HG02588 (cell line): Measurements from ENCODE around the gene MAP4K4.

ENCODE experiments used
- ATAC-seq: cut with Tn5 transposase; IDR thresholded peaks from one replicate; pipeline ENCODE4 v1.9.1; 2021; ENCODE audit warnings: mild to moderate bottlenecking, moderate library complexity; ENCODE audit not compliant: unreplicated experiment

The MAP4K4 gene

DNA sequence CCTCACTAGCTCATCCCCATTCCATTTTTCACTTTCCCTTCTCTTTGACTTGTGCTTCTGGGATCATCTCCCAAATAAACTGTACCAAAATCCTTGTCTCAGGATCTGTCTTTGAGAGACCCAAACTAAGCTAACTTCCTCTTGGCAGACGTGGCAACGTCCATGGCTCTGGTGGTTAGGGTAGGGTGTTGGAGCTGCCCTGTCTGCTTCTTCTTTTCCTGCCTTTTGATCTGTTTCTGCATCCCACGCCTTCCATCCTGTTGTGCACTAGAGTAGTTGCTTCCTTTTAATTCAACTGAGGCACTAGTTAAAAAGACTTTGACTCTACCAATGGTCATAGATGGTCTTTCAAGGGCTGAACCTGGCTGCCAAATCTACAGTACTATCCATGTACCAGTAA is 5.5 kb upstream of the MAP4K4 start:
- ATAC-seq: no peak

DNA sequence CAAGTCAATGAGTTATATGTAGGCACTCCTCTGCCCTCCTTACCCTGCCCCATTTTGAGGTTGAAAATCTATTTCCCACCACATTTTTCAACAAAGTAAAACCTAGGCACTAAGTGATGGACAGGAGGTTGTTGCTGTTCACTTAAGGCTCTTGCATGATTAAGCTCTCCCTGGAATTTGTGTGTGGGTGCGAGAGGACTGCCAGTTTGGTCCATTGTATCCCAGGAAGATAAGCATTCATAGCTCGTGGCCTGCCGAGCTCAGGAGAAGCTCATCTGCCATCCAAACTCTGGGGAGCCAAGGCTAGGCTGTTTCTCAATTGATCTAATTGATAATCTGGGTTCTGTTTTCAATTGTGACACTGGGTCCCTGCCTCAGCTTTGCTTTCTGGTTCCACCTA is 4.7 kb upstream of the MAP4K4 start:
- no peak for ATAC-seq

DNA sequence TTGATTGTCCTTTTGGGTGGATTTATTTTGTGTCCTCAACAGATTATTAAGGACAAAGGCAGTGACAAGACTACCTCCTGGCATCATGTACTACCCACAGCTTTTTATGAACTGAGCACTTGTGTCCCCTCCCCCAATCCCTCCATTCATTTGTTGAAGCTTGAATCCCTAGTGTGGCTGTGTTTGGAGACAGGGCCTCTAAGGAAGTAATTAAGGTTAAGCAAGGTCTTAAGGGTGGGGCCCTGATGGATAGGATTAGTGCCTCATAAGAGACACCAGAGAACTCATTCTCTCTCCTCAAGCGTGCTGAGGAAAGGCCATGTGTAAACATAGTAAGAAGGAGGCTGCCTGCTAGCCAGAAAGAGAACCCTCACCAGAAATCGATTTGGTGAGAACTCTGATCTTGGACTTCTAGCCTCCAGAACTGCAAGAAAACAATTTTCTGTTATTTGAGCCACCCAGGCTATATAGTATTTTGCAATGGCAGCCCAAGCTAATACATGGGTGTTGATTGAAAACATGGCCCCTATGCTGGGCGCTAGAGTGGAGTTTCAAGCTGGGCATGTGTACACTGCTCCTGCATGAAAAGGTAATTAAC is 3.4 kb upstream of the MAP4K4 start:
- ATAC-seq: no peak

DNA sequence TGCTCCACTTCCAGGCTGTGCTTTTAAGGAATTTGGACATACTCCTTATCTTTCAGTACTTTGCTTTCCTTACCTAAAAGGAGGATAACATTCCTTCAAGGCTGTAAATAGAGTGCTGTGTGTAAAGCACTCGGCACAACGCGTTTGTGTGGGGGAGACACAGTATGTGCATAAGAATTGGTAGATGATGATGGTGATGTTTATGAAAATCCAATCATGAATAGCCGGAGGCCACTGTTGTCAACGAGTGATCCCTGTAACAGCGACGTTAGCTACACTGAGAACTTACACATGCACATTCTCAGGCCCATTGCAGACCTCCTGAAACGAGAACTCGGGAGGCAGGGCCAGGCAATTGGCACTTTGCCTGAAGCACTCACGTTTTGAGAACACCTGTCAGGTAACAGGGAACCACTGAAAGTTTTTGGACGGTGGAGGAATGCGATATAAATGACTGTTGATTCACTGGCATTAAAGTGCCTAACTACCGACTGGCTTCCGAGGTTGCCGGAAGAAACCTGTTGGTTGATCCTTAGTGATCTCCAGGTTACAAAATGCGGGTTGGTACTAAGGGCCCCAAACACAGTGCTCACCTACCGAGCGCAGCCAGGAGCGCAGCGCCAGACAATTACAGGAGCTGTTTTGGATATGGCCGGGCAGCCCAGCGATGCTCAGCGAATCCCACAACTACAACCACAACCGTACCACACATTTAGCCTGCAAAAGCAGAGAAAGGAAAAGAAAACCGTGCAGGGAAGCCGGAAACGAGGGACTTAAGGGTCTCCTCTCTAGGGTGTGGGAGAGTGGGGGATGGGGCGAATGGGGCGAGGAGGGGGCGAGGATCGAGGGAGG is 1.0 kb upstream of the MAP4K4 start:
- no peak for ATAC-seq

DNA sequence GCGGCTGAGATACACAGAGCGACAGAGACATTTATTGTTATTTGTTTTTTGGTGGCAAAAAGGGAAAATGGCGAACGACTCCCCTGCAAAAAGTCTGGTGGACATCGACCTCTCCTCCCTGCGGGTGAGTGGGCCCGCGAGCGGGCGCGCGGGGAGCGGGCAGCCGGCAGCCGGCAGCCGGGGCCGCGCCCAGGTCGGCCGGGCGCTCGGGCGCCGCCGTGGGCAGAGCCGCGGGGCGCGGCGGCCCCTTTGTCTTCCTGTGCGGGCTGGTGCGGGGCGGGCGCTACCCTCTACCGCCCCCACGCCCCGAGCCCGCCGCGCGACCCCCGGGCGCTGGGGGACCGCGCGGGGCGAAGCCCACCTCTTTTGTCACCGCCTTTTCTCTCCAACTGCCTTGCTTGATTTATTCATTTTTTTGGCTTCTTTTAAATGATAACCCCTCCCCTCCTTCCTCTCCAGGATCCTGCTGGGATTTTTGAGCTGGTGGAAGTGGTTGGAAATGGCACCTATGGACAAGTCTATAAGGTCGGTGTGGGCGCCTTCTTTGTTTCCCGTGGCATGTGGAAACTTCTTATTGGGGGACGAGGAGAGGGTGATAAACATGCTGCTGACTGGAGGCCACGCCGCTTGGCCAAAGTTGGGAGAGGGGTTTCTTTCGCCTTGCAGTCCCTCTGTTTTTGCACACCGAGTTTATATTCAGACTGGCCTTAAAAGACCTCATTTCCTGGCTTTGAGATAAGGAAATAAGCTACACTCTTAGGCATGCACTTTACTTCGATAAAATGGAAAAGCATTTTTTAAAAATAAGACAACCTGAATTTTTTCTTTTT is 722 bp downstream of the MAP4K4 start:
- peak; percentile 38 for ATAC-seq

DNA sequence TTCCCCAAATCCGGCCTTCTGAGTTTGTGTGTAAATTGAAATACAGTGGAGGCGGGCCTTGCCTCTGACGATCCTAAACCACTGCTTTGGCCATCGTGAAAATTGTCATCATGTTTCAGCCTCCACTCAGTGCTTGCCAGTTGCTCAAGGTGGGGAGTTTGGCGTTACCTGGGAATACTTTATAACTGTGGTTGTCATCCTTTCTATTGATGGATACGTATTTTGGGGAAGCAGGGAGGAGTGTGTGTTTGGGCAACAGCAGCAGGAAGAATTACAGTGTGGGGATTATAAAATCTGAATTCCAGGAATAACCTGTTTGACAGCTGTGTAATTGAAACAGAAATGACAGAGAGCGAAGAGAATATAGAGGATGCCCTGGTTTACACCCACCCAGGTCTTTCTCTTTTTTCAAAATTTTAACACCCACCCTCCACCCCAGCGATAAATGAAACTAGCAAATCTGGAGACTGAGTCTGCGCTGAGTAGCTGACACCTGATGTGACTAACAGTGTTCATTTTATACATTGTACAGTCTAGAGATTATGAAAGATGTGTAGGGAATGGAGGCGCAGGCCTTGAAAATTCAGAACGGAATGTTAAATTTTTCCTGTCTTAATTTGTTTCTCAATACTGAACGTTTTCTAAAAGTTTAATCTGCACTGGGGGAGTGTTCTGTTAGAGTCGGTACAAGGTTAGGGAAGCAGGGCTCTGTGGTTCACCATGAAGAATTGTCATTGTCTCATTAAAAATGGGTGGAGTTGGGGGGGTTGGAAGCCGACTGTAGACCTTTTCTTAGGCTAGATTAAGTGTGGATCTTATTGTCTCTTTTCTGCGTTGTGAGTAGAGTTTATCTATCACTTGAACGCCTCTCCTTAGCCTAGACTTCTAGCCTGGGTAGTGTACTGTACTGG is 1.6 kb downstream of the MAP4K4 start:
- ATAC-seq: no peak

DNA sequence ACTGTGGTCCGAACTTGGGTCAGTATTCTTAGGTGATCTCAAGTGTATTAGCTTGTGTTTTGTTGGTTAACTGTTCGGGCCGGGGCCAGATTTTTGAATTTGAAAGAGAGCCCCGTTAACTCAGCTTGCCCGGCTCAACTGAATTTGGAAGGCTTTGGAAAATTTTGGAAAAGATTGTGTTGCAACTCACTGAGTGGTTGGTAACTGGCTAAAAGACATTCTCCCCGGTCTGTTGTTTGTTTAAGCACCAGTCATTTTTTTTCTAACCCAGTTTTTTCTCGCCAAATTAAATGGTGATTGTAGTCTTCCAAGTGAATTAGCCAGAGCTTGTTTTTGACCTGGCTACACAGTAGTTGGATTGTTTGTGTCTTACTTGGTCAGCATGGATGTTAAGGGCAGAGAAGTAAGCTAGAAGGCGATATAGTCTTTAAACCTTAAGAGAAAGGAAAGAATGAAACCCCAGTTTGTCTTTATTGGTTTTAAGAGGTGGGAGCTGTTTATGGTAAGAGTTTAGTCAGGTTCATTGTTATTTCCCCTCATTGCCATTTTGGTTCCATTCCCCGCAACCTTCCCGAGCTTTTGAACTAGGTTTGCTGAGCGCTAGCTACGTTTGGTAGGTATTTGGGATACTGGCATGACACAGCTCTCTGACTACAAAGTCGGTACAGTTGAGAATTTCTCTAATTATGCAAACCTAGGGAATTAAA is 2.4 kb downstream of the MAP4K4 start:
- no peak for ATAC-seq

DNA sequence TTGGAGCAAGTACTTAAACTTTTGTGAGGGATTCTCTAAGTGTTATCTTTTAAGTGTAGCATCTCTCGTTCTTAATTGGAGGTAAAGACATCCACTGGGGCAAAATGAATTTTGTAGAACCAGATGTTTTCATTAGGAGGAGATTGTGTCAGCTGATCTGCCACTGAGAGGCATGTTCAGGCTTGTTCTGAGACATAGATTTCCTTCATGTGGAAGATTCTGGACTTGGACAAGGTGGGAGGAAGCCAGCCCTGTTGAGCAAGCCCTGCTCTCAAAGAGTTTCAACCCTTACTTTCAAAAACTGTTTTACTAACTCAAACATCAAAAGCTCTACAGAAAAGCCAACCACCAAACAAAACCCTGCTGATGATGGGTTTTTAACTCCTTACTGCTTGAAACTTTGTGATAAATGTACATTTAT is 6.5 kb downstream of the MAP4K4 start:
- ATAC-seq: no peak

DNA sequence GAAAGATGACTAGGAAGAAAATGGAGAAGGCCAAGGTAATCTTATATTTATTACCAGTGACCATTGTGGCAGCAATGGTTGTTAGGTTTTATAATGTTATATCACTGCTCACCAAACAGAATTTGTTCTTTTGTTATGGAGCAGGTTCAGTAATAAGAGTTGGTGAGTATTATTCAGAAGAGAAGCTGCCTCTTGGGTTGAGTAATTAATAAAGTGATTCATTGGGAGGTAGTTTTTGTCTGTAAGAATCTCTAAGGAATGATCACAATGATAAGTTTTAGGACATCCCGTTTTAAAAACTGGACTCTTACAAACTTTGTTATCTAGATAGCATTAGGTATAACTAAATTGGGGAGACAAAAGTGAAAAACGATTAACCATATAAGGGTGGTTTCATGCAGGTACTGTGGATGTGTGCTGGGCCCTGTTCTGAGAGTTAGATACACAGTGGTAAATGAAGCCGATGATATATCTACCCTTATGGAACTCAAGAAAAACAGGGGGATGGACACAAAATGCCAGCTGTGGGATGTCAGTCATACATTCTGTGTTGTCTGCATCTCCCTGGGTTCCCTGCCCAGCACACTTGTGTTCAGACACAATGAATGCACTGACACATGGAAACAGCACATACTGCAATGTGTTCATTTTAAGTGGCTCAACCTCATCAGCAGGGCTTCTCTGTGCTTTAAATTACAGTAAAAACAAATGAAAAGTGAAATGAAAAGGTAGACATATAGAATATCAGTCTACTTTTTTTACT is 7.5 kb downstream of the MAP4K4 start:
- ATAC-seq: no peak

DNA sequence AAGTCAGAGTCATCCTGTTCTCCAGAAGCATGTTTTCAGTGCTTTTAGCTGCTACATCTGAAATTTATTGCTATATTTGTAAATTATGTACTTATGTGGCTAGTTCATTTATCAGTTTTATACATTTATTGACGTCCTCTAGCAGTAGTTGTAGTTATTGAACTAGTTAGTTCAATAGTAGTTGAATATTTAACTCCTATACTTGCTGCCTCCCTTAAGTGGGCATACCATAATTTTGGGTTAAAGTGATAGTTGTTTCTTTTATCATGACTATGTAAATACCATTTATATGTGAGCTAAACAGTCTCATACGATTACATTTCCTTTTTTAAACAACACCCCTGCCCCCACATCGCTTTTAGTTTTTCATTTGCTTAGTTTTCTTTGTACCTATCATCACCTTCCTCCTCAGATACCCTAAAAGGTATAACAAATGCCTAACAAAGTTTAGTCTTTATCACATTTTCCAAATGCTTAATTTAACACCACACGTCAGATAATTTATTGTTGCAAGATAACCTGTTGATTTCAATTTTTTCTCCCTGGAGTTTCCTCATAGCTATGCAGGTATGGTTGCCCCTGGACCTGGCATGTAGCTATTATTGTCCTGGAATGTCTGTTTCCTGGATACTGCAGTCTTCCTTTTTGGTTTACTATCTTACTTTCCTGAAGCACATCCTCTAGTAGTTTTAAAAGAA is 8.8 kb downstream of the MAP4K4 start:
- ATAC-seq: no peak

DNA sequence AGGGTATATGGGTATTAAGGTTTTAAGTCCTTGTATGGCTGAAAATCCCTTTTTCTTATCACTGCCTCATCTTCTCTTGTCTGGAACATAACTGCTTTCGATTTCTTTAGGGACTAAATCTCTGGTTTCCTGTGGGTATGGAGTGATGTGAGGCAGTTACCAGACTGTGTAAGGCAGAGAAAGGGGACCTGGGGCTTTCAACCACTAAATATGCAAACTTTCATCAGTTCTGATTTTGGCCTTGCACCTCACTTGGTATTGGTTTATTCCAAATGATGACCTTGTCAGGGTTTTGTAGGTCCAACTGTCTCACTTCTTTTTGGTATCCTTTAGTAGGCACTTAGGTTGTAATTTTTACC is 9.3 kb downstream of the MAP4K4 start:
- ATAC-seq: peak; percentile 55

DNA sequence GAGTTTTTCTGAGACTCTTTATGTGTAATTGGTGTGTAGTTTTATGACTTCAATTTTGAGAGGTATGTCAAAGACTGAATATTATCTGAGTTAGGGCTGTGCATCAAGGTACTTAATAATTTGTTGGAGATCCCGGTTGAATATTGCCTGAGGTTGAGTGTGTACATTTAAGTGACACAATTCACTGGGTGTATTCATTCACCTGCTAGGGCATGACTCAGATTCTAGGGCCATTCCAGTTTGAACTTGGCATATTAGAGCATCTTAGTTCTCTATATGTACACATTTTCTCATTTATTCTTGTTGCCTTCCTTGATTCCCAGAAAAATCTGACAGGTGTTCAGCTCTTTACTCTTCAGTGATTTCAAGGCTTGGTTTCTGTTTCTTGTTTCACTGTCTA is 12.5 kb downstream of the MAP4K4 start:
- ATAC-seq: no peak

DNA sequence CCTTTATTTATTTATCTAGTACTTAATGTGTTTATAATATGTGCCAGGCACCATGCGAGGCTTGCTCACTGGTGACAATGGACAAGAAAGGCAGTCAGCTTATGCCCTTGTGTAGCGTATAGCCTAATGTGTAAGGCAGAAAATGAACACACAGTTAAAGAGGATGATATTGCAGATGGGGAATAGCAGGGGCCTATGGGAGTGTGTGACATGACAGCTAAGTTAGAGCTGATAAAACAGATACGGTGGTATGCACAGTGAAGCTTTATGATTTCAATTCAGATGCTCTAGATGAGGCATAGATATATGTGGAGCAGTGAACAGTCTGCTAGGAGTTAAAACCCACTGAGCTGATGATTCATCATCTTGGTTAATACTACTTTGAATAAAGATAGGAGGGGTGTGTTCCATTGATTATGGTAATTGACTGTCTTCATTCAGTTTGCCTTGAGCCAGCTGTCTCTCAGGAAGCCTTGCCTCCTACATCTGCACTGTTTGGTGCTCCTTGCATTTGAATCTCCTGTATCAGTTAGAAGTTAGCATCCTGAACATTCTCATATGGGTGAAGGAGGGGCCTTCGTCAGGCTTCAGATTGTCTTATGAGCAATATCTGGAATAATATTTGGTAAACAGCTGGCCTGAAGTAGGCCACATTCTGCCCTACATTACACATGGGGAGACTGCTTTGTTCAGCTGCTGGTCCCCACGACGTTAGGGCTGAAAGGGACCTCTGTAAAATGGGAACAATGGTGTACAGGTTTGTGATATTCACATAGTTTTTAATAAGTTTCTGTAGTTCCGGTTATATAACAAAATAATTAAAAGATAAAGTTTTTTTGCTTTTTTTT is 13.2 kb downstream of the MAP4K4 start:
- no peak for ATAC-seq

DNA sequence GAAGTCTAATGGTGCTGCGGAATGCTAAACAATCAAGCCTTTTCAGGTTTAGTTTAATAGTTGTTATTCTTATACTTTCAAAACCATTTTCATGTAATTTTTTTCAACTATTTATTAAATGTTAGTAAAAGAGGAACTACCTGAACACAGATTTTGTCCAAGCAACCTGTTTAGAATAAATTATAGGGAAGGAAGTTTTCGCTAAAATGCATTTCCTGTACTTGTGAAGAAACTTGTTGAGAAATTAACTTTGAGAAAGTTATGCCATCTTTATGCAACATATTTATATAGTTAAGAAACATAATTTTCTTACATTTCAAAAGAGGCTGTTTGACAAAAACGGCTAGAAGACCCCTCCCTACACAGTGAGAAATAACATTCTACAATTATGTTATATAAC is 16.6 kb downstream of the MAP4K4 start:
- no peak for ATAC-seq

DNA sequence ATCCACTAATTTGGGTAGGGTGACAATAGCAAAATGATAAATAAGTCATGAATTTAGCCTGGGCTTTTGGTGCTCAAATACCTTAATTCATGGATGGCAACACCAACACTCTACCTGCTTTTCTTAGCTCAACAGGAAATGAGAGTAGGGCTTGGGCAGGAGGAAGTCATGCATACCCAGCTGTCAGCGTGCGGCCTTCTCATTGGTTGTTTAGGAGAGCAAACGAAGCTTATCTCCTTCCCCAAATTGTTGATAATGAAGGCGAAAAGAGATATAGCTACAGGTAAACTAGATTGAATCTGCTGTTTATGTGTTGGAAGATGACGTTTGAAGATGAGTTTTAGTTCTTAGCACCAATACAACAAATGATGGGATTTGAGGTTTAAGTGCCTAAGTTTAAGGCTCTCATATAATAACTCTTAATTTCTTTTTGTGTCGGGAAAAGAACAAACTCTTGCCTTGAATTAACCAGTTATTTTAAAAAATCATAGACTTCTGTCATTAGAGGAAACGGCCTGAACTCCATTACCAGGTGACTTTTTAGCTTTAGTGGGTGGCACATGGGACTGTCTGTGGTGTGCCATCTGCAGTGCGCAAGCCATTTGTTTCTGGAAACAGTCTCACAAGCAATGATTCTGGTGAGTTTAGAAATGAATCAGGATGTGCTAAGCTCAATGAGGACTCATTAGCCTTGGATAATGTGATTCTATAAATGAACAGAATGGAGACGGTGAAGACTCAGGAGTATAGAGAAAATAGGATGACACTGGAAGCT is 19.8 kb downstream of the MAP4K4 start:
- ATAC-seq: peak; percentile 67

DNA sequence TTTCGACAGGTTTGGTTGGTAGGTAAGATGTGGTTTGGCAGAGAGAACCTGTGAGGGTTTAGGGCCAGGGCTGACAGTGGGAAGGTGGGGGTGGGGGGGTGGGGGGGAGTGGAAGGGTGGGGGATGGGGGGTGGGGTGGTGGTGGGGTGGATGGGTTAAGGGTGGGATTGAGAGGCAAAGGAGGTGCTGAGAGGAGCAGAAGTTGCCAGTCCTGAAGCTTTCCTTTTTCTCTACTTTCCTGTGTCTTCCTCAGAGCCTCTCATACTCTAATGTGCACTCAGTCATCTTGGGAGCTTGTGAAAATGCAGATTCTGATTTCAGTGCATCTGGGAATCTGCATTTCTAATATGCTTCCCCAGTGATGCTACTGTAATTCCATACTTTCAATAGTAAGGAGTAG is 21.0 kb downstream of the MAP4K4 start:
- no peak for ATAC-seq

DNA sequence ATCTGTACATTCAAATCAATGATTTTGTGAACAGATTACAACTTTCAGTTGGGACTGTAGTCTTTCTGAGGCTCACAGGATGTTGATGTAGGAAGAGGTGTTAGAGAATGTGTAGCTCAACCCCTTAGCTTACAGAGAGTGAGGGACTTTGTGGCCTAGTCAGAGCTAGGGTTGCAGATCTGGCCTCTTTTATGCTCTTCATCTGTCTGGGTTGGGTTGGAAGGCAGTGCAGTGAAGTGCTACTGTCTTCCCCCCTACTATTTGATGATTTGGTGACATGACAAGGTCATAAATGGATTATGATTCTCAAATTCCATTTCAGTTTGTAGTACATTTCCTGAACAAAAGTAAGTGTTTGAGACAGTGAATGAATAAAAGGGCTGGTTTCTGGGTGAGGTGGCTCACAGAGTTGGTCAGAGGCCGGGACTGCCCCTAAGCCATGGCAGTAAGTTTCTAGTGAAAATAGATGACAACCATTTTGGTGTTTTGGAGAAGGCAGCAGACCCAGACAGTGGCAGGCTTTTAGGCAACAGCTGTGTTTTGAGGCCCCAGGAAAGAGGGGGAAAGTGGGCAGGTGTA is 21.6 kb downstream of the MAP4K4 start:
- ATAC-seq: peak; percentile 34
